ENCODE data around the gene SP2. TPM values are rescaled to one million over a fixed set of nuclear protein-coding genes. Genes with fewer than 3 reads are reported as not detected.

The SP2 gene
- total RNA-seq = 5.4 TPM

DNA sequence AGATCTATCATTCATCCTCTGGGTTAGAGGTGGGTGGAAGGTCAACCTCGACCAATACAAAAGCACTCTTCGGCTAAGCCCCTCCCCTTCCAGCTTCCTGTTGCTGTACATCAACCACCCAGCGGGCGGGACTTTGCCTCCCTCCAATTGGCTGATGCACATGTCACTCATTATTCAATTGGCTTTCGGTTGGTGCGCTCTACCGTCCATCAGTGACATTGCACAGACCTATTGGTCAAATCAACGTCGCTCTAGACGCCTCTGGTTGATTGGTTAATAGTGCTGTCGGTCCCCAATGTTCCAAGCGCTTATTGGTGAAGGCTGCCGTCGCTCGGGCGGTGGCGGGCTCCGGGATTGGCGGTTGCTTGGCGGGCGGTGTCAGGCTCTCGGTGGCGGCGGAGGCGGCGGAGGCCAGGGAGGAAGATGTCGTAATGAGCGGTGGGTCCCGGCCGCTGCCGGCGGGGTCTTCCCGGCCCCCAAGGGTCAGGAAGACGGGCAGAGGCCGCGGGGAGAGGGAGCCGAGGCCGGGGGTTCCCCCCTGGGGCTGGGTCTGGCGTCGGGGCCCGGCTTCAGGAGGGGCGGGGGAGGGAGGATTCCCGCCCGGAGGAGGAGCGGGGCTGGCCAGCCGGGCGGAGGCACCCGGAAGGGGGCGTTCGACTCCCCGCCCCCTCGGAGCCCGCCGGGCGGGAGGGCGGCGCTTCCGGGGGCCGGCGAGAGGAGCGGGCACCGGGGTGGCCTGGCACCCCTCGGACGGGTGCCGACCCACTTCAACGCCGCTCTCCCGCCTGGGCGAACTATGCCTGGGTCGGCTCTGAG is at the start of gene SP2:
TSS of gene SP2 (plus strand) at position 381 of the 816 bp plus-strand sequence. CDS start at position 432, 51 bp downstream.
- ATAC-seq = peak; percentile 87
- peak; percentile 100 for DNase-seq (ENCODE audit: low spot score)

DNA sequence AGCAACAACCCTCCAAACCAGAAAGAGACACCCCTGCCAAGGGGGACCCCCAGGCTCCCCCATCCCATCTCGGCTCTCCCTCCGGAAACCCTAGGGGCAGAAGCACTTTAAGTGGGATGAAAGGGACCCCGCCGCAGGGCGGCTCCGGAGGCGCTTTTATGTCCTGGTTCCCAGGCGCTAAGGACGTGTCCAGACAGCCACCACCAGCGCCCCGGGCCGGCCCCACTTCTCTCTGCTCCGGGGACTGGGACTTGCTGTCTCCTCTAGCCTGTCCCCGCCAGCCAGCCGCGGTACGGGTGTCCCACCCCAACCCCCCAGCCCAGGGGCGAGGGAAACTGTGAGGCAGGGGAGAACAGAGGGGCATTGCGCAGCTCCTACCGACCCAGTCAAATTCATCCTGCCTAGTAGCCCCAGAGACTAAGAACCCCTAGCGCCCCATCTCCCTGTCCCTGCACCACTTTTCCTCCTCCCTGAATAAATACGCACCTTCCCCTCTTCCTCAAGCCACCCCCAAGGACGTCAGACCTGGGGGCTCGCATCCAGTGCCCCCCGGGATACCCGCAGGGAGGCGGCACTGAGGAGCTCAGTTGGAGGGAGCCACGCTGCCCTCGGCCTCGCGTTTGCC is 49.2 kb upstream of the SP2 start:
- no peak for DNase-seq (ENCODE audit: low spot score)

DNA sequence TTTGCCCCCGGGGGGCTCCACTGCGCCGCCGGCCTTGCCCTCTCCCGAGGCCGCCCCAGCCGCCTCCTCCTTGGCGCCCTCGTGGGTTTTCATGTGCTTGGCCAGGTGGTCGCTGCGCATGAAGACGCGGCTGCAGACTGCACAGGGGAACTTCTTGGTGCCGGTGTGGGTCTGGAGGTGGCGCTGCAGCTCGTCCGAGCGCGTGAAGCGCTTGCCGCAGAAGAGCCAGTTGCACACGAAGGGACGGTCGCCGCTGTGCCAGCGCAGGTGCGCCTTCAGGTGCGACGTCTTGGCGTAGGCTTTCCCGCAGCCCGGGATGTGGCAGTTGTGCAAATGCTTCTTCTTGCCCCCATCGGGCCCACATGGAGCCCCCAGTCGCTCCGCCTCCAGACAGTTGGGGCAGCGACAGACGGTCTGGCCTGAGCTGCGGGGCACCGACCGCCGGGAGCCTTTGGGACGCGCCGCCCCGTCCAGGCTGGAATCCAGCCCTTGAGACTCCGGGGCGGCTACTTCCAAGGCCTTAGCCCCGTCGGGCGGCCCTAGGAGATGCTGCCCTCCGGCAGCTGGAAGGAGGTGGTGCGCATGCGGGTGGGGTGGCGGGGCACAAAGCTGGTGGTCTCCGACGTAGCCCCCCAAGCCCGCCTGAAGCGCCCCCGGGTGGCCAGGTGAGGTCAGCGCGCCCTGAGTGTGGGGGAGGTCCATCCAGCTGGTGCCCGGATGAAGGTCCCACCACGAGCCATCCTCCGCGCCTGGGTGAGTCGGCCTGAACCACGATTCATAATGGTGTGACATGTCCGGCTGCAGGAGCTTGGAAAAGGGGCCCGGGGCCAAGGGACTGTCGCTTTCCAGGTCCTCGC is 48.5 kb upstream of the SP2 start:
- DNase-seq (ENCODE audit: low spot score) = no peak
- ATAC-seq = no peak

More for the DNA sequence above, 49.2 kb upstream of the SP2 start:
- ATAC-seq = no peak

DNA sequence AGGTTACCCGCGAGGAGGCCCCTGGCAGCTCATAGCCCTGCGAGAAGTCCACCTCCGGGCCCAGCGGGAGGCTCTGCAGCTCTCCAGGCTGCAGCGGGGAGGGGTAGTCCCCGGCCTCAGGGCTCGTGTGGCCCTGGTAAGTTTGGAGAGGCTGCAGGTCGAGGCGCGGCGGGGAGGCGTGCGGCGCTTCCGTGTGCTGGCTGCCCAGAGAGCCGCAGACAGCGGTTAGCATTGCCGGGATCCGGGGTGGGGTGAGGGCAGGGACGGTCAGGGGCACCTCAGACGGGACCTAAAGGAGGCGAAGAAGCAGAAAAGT is 47.9 kb upstream of the SP2 start:
- DNase-seq (ENCODE audit: low spot score) = no peak

DNA sequence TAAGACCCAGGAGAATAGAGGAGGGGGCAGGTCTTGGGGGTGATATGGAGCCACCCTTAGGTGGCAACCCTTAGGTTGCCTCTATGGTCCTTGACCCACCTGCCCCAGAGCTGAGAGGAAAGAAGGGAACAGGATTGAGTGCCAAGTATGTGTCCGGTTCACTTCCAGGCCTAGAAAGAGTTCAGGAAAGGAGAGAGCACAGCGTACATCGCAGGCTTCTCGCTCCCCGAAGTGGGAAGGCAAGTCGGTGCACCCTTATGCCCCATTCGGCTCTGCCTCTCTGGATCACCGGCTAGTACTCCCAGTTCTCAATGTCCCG is 45.7 kb upstream of the SP2 start:
- no peak for ATAC-seq

More for the DNA sequence above, 47.9 kb upstream of the SP2 start:
- ATAC-seq = no peak

DNA sequence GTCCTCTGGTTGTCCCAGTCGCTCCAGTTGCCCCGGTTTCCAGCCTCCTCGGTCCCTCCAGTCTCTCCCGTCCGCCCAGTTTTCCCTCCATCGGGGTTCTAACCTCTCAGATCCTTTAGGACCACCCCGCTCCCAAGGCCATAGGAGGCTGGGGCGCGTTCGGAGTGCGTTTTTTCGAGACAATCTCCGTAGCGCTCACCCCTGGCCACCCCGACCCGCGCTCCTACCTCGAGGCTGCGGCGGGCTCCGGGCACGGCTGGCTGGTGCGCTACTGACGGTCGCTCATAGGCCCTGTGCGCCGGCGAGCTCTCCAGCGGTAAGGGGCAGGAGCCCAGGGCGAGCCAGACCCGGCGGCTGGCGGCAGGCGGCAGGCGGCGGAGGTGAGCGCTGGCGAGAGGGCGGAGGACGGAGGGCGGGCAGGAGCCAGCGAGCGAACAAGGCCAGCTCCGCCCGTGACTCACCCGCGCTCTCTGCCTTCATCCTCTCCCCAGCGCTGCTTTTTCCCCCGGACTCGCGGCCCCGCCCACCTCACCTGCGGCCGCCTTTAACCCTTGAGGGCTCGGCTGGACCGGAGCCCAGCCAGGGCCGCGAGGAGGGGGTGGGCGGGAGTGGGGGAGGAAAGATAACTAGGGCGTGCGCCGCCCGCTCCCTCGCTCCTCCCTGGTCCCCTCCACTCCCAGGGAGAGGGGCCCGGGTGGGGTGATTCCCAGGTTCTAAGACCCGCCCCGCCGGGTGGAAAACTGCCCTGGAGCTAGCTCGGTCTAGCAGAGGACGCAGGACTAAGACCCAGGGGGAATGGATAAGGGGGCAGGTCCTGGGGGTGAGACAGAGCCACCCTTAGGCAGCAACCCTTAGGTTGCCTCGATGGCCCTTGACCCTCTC is 45.1 kb upstream of the SP2 start, which contains the start of gene SP6:
TSS of gene SP6 (minus strand) at position 472 of the 882 bp plus-strand sequence. CDS start 2,734 bp downstream, outside the sequence.
- ATAC-seq (peak; percentile 97), DNase-seq (ENCODE audit: low spot score) (peak; percentile 69)

More for the DNA sequence above, 45.7 kb upstream of the SP2 start:
- no peak for DNase-seq (ENCODE audit: low spot score)

DNA sequence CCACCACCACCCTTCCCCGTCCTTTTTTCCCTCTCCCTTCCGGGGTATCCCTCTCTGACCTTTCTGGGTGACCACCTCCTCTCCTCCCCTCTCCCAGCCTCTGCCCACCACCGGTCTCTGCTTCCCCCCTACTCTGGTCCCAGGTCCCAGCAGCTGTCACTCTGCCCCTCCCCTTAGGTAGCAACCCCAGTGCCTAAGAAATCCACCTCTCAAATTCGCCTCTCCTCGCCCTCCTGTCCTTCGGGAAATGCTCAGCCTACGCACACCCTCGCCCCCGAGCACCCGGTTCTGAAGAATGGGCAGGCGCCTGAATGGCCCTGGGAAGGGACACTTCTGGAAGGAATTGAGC is 44.3 kb upstream of the SP2 start:
- DNase-seq (ENCODE audit: low spot score) (no peak), ATAC-seq (no peak)

DNA sequence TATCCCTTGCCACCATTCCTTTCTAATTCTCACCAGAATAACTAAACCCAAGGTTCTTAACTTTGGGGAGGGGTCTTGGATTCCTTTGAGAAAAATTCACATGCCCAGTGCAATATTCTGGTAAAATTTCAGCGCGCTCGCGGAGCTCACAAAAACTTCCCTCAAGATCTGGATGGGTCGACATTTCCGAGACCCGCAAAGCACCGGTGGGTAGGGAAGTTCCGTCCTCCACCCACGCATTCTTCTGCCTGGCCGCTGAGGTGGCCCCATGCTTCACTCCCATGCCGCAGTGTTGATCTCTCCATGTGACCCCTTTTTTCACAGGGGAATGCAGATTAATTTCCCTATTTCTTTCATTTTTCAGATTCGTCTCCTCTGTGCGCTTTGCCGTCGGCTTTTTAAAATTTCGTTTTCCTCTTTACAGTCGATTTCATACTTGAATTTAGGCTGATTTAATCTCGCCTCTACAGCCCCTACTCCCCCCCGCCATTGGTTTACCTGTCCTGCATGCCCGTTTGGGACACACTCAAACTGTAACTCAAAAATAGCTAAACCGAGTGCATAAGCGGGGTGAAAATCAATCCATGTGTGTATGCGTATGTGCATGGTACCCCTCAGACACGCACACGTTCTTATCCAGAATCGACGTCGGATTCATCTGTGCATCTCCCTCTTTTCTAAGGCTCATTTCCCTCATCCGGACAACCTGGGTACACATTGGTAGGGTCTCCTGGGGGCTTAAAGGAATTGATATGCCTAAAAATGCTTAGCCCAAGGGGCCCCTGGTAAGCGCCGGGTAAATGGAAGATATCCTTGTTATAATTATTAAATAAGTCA is 43.7 kb upstream of the SP2 start:
- ATAC-seq (no peak), DNase-seq (ENCODE audit: low spot score) (no peak)

DNA sequence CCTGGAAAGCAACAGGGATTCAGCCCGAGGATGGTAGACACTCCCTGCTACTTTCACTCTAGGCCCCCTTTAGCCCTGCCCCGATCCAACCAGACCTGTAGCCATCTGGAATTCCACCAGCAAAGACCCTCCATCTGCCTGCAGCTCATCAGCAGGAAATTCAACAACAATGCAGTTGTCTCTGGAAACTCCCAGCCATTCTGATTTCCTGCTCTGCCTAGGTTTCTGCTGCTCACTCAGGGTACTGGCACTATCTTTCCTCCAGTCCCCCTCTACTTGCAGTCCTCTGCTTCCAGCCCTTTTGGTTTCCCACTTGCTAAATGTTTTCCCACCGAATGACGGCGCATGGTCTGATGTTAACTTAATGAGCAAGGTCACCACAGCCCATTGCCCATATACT is 42.4 kb upstream of the SP2 start:
- no peak for ATAC-seq

DNA sequence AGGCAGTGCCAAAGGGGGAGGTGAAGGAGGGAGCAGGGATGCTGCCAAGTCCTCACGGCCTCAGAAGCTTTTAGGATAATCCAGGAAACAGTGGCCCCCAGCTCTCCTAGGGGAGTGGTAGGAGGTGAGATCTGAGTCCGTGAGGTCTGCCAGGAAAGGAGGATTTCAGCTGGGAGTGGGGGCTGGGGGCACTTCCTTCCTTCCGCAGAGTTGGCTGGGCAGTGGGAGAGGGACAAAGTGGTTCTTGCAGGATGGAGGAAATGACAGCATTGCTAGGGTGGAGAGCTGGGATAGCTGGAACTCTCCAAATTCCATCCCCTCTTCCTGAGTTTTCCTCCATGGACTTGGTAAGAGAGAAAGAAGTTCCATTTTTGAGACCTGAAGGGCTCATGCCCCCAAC is 40.3 kb upstream of the SP2 start:
- no peak for DNase-seq (ENCODE audit: low spot score)
- ATAC-seq = no peak

More for the DNA sequence above, 42.4 kb upstream of the SP2 start:
- DNase-seq (ENCODE audit: low spot score) = no peak

DNA sequence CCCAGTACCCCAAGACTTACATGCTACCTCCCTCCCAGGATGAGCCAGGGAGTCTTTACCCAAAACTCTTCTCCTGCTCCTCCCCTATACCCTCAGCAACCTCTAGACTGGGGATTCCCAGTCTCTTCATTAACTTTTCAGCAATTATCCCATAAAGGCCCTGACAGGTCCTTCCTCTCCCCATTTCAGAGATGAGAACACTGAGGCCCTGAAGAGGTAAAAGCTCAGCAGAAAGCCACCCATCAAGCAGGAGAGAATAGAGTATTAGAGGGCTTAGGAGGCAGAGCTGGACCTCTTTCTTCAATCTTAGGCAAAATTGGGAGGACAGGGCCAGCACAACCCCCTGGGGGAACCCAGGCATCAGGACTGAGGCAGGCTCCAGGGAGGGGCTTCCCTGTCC is 39.2 kb upstream of the SP2 start:
- DNase-seq (ENCODE audit: low spot score) = no peak

DNA sequence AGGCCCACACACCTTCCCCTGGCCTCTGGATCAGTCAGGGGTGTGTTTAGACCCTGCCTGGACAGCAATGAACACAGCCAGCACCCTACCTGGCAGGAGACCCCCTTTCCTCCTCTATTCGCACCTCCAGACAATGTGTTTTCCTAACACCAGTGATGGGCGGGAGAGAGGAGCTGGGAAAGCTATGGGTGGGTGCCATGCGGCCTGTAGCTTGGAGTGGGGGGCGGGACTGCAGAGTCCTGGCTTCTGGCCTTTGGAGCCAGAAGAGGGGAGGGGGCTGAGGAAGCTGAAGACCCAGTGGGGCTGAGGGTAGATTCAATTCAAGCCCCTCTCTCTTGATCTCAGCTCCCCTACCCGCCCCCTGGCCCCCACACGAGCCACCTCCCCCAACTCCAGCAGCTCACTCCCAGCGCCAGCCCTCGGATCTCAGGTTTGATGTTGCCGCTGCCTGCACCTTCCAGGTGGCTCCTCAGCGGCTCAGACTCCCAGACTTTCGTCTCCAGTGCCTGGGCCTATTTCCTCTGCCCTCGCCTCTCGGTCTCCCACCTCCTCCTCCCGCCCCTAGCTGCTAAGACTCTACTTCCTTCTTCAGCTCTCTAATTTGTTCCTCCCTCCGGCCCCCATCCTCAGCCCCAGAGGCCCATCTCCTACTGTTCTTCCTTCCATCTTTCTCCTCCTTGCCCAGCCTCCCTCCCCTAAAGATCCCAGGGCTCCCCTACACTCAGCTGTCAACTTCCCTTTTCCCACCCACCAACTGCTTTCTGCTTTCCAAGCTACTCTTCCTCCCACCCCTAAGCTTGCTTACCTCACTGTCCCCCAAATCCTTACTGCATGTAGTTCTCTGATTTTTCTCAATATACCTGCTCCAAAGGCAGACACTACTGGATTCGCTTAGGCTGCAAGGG is 38.2 kb upstream of the SP2 start:
- ATAC-seq (no peak), DNase-seq (ENCODE audit: low spot score) (no peak)

More for the DNA sequence above, 39.2 kb upstream of the SP2 start:
- no peak for ATAC-seq

DNA sequence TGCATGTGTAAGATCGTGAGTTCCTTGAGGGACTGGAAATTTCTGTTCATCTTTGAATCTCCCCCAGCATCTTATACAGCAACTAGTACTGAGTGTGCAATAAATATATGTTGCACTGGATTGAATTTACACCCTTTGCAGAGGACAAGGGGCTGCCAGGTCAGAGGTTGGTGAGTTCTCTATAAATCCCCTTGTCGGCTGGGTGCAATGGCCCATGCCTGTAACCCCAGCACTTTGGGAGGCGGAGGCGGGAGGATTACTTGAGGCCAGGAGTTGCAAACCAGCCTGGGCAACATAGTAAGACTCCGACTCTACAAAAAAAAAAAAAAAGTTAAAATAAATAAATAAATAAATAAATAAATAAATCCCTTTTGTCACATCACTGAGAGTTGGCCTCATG is 35.6 kb upstream of the SP2 start:
- no peak for ATAC-seq
- DNase-seq (ENCODE audit: low spot score) = no peak

DNA sequence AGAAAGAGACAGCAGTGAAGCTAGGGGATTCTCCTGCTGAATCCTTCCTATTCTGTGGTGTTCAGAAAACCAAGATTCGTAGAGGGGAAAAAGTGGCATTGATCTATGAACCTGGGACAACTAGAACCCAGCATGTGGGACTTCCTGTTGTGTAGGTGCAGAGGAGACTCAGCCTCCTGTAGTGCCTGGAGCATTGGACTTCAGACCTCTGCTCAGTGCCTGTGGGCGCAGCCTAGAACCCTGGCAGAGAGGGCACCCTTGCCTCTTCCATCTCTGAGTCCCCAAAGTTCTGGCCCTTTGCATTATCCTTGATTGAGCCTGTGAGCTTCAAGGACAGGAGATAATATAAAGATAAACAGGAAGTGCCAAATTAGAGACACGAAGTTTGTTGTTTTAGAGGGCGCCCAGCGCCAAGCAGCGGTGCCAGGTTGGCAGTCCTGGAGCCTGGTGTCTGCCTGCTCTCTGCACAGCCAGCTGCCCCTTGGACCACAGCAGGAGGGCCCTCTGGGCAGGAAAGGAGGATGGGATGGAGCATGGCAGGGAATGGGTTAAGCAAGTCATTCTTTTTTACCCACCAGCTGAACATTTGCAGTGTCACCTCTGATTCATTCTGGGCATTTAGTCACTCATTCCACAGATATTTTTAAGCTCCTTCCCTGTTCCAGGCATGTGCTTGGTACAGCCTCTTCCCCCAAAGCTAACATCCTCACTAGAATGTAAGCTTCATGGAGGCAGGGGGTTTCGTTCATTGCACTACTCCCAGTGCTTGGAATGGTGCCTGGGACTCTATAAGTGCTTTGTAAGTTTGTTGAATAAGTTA is 33.2 kb upstream of the SP2 start:
- DNase-seq (ENCODE audit: low spot score) (no peak), ATAC-seq (peak; percentile 13)

DNA sequence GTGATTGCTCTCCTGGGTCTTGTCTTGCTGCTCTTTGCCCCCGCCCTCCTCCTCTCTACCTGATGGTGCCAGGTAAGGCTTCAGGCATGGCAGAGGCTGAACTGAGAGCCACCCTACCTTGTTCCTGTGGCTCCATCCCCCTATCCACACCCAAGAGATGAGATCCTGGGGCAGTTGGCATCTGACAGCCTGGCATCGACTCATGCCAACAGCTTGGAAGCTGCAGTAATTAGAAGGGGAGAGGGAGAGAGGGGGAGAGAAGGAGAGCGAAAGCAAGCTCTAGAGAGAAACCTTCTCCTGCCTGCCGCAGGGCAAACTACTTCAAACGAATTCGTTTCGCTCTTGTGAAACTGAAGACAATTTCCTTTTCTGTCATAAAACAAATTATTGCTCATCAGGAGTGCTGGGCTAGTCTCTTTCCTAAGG is 31.2 kb upstream of the SP2 start:
- no peak for ATAC-seq
- no peak for DNase-seq (ENCODE audit: low spot score)

DNA sequence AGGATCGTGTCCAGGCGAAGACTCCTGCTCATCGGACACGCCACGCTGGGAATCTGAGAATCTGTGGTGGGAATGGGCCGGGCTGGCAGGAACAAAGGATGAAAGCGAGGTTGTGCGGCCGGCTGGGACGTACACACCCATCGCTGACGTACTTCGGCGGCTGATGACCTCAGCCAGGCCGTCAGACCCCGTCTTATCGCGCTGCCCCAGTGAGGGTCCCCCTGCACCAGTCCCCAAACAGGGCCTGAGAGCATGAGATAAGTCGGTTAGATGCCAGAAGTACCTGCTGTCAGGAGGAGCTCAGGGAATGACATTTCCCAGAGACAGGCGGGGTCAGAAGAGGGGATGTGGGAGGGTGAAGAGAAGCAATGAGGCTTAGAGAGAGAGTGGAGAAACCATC is 29.1 kb upstream of the SP2 start:
- no peak for DNase-seq (ENCODE audit: low spot score)
- no peak for ATAC-seq

DNA sequence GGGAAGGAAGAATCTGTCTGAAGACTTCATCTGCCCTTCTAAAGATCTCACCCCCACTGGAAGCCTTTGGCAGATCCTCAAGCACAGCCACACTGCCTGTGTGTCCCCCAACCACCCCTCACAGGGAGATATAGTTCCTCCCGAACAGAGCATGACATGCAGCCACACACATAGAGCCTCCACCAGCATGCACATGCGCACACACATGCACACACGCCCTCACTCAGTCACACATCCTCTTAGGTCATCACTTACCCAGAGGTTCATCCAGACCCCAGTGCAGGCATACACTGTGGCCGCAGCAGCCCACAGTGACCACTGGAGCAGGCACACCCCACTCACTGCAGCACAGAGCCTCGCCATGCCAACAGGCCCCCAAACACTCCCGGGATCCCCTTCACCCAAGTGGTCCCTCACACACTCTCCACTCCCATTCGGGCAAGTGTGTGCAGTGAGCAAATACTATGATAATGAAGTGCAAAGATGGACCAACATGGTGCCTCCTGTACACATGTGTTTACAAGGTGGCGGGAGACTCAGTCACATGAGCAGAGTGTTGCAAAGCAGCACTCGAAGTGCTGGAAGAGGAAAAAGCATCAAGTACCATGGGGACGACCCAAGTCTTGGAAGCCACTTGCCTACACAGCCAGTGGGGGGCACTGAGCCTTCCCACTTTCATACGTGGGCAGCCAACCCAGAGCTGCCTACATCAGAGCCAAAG is 28.1 kb upstream of the SP2 start:
- ATAC-seq (no peak), DNase-seq (ENCODE audit: low spot score) (no peak)
